ENCODE measurements around the gene CCNY. TPM values are rescaled to one million over a fixed set of nuclear protein-coding genes. Genes with fewer than 3 reads are reported as not detected.

Gene CCNY
- total and polyA plus RNA-seq, 2 of the 4 experiments (the other 2 are of a cell fraction) = 38.0 to 131 TPM

- Histone ChIP-seq H3K56ac (ENCODE audit: extremely low read depth, insufficient read depth, low read length) (no peak overlapping the region), H4K5ac (ENCODE audit: low read depth, low read length) (no peak overlapping the region), H2BK5ac (ENCODE audit: low read depth, low read length, poor library complexity, severe bottlenecking) (no peak overlapping the region), H4K20me1 (ENCODE audit: insufficient read depth, low read length) (0 out of 2 replicates have a peak, but pooled peaks cover 6% of the 10 kb centered on the region), H2AFZ (replicated peaks; ENCODE audit: low read length, poor library complexity) (no peak overlapping the region), H3K4ac (ENCODE audit: low read depth, low read length) (no peak overlapping the region), H3K23ac (ENCODE audit: low read depth, low read length) (no peak overlapping the region), H3K4me2 (ENCODE audit: low read depth, low read length) (no peak overlapping the region), H2BK20ac (ENCODE audit: low read depth, low read length) (no peak overlapping the region), H2BK15ac (ENCODE audit: low read depth, low read length) (no peak overlapping the region), H3K14ac (replicated peaks; ENCODE audit: low read depth, low read length) (no peak overlapping the region), H2AK9ac (replicated peaks; ENCODE audit: low read depth, low read length, poor library complexity) (no peak overlapping the region), H3K79me1 (ENCODE audit: low read depth in 1 of 2, low read length in 2 of 2) (peaks cover 0 to 29% of the 10 kb centered on the region in 2 experiments; a peak in 2 of 4 replicates), H3K9me1 (ENCODE audit: insufficient read depth, low read length) (peaks cover 11% of the 10 kb centered on the region), H3K18ac (ENCODE audit: low read depth, low read length) (no peak overlapping the region), H3K27me3 (ENCODE audit: control insufficient read depth, insufficient read depth, low read length) (no peaks in the 10 kb centered on the region), H3K36me3 (ENCODE audit: control insufficient read depth, insufficient read depth, low read length) (peaks cover 29% of the 10 kb centered on the region), H3K27ac (ENCODE audit: insufficient read depth, low read length) (no peak overlapping the region), H3K9me3 (ENCODE audit: control insufficient read depth, insufficient read depth, low read length) (no peaks in the 10 kb centered on the region), H3K4me3 (ENCODE audit: insufficient read depth, low read depth, low read length) (no peak overlapping the region), H4K8ac (ENCODE audit: low read depth in 2 of 2, low read length in 2 of 2) (no peak overlapping the region), H2BK120ac (ENCODE audit: low read depth, low read length) (no peak overlapping the region), H2AK5ac (ENCODE audit: low read depth, low read length) (no peak overlapping the region), H3K9ac (ENCODE audit: low read depth, low read length) (no peak overlapping the region), H3K4me1 (ENCODE audit: control insufficient read depth, insufficient read depth, low read length) (peaks cover 7% of the 10 kb centered on the region), H4K91ac (ENCODE audit: insufficient read depth, low read depth, low read length) (no peak overlapping the region)
- ATAC-seq (ENCODE audit: low read depth) = no peak
- no CpG with 5 or more reads among the region's 6 CpGs for WGBS, 2 experiments (ENCODE audit: extremely low coverage in 2 of 2, insufficient read length in 1 of 2)
- intact Hi-C loops (cut with micrococcal nuclease) (loop anchor here (10.0 kb wide), 2 partner anchors 323 to 443 kb away; partner anchors contain the start of gene CREM), dilution Hi-C loops (cut with HindIII; ENCODE audit: low sequenced_read_pairs, unreplicated experiment) (no loop called here), in situ Hi-C loops (cut with MboI; ENCODE audit: low sequenced_read_pairs) (loop anchor here (10.0 to 25.0 kb wide), 2 partner anchors 333 to 456 kb away; no protein-coding TSS in a partner anchor)
- BruUV-seq (replicated peaks) = no TSS peak
- CTCF ChIA-PET = no interaction called here
- TF ChIP-seq FOS (IDR thresholded peaks at IDR 0.05; ENCODE audit: low read depth, low read length) (no peak), RFX5 (IDR thresholded peaks at IDR 0.05; ENCODE audit: low read depth, low read length) (no peak), CHD1 (IDR thresholded peaks at IDR 0.05; ENCODE audit: low read depth, low read length) (no peak), ELK1 (IDR thresholded peaks at IDR 0.05; ENCODE audit: borderline replicate concordance, low read depth, low read length) (no peak), MAFK (IDR thresholded peaks at IDR 0.05; ENCODE audit: low read depth, low read length) (no peak), MXI1 (IDR thresholded peaks at IDR 0.05; ENCODE audit: borderline replicate concordance, low read depth, low read length) (no peak), POLR2A (IDR thresholded peaks at IDR 0.05; ENCODE audit: low read depth, low read length) (no peak), RCOR1 (IDR thresholded peaks at IDR 0.05; ENCODE audit: insufficient replicate concordance, low read length) (no peak), CEBPB (IDR thresholded peaks at IDR 0.05; ENCODE audit: low read depth, low read length) (no peak), NFE2L2 (IDR thresholded peaks at IDR 0.05; ENCODE audit: low read depth, low read length) (no peak), SMC3 (IDR thresholded peaks at IDR 0.05; ENCODE audit: low read depth, low read length) (no peak)
- DNase-seq = no peak
- POLR2A ChIA-PET (ENCODE audit: unreplicated experiment) = no interaction called here
Measured at GRCh38 chr10:35567951-35568350, 231.6 kb downstream of the CCNY start.
